ENCODE results near the gene ANKRD44.

DNA sequence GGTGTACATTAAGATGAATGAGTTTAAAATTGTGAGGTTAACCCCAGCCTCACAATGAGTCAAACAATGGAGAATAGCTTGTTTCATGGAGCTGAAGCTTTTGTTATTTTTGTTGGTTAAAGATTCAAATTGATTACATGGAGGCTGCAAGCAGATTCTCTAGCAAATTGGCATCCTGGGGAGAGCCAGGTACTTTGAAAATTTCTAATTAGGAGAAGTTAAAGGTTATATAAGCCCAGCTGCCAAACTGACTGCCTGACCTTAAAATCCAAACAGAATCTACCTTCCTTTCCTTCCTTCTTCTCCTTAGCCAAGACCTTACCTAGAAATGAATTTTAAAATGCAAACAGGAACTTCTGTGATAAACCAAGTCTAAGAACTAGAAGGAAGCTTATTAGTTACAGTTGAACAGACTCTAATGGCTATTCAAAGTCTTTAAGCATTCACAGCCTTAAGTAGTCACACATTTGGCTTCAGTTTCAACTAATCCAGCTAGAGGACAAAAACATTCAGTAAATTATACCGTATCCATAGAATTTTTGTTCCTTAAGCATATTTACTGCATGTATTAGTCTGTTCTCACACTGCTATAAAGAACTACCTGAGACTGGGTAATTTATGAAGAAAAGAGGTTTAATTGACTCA is 352.6 kb downstream of the ANKRD44 start:
- TF ChIP-seq NR1H2 (CRISPR knock-in tag; IDR thresholded peaks at IDR 0.05) (no peak), TP53 (CRISPR knock-in tag; IDR thresholded peaks at IDR 0.05) (no peak), SP1 (CRISPR knock-in tag; conservative IDR thresholded peaks at IDR 0.05) (no peak), NR3C1 (CRISPR knock-in tag; conservative IDR thresholded peaks at IDR 0.05; ENCODE audit: low read depth) (no peak), E2F4 (CRISPR knock-in tag; IDR thresholded peaks at IDR 0.05; ENCODE audit: borderline replicate concordance, low read depth) (no peak), ZNF138 (CRISPR knock-in tag; conservative IDR thresholded peaks at IDR 0.05) (no peak), ZNF121 (CRISPR knock-in tag; IDR thresholded peaks at IDR 0.05) (no peak)
- TF ChIP-seq, protein P1, sequence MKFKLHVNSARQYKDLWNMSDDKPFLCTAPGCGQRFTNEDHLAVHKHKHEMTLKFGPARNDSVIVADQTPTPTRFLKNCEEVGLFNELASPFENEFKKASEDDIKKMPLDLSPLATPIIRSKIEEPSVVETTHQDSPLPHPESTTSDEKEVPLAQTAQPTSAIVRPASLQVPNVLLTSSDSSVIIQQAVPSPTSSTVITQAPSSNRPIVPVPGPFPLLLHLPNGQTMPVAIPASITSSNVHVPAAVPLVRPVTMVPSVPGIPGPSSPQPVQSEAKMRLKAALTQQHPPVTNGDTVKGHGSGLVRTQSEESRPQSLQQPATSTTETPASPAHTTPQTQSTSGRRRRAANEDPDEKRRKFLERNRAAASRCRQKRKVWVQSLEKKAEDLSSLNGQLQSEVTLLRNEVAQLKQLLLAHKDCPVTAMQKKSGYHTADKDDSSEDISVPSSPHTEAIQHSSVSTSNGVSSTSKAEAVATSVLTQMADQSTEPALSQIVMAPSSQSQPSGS (CRISPR knock-in tag; IDR thresholded peaks at IDR 0.05; ENCODE audit: borderline replicate concordance, low read depth), result no peak
- TF ChIP-seq, protein P2, sequence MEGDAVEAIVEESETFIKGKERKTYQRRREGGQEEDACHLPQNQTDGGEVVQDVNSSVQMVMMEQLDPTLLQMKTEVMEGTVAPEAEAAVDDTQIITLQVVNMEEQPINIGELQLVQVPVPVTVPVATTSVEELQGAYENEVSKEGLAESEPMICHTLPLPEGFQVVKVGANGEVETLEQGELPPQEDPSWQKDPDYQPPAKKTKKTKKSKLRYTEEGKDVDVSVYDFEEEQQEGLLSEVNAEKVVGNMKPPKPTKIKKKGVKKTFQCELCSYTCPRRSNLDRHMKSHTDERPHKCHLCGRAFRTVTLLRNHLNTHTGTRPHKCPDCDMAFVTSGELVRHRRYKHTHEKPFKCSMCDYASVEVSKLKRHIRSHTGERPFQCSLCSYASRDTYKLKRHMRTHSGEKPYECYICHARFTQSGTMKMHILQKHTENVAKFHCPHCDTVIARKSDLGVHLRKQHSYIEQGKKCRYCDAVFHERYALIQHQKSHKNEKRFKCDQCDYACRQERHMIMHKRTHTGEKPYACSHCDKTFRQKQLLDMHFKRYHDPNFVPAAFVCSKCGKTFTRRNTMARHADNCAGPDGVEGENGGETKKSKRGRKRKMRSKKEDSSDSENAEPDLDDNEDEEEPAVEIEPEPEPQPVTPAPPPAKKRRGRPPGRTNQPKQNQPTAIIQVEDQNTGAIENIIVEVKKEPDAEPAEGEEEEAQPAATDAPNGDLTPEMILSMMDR (IDR thresholded peaks at IDR 0.05), result no peak
- TF ChIP-seq, protein P3, sequence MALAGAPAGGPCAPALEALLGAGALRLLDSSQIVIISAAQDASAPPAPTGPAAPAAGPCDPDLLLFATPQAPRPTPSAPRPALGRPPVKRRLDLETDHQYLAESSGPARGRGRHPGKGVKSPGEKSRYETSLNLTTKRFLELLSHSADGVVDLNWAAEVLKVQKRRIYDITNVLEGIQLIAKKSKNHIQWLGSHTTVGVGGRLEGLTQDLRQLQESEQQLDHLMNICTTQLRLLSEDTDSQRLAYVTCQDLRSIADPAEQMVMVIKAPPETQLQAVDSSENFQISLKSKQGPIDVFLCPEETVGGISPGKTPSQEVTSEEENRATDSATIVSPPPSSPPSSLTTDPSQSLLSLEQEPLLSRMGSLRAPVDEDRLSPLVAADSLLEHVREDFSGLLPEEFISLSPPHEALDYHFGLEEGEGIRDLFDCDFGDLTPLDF (CRISPR knock-in tag; IDR thresholded peaks at IDR 0.05), result no peak
- TF ChIP-seq, protein P4, sequence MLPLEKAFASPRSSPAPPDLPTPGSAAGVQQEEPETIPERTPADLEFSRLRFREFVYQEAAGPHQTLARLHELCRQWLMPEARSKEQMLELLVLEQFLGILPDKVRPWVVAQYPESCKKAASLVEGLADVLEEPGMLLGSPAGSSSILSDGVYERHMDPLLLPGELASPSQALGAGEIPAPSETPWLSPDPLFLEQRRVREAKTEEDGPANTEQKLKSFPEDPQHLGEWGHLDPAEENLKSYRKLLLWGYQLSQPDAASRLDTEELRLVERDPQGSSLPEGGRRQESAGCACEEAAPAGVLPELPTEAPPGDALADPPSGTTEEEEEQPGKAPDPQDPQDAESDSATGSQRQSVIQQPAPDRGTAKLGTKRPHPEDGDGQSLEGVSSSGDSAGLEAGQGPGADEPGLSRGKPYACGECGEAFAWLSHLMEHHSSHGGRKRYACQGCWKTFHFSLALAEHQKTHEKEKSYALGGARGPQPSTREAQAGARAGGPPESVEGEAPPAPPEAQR (CRISPR knock-in tag; IDR thresholded peaks at IDR 0.05), result no peak
- TF ChIP-seq, protein P5, sequence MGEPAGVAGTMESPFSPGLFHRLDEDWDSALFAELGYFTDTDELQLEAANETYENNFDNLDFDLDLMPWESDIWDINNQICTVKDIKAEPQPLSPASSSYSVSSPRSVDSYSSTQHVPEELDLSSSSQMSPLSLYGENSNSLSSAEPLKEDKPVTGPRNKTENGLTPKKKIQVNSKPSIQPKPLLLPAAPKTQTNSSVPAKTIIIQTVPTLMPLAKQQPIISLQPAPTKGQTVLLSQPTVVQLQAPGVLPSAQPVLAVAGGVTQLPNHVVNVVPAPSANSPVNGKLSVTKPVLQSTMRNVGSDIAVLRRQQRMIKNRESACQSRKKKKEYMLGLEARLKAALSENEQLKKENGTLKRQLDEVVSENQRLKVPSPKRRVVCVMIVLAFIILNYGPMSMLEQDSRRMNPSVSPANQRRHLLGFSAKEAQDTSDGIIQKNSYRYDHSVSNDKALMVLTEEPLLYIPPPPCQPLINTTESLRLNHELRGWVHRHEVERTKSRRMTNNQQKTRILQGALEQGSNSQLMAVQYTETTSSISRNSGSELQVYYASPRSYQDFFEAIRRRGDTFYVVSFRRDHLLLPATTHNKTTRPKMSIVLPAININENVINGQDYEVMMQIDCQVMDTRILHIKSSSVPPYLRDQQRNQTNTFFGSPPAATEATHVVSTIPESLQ (CRISPR knock-in tag; IDR thresholded peaks at IDR 0.05), result no peak
- TF ChIP-seq, protein P6, sequence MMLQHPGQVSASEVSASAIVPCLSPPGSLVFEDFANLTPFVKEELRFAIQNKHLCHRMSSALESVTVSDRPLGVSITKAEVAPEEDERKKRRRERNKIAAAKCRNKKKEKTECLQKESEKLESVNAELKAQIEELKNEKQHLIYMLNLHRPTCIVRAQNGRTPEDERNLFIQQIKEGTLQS (CRISPR knock-in tag; conservative IDR thresholded peaks at IDR 0.05), result no peak
